ENCODE measurements around the gene UCK1. TPM values are rescaled to one million over a fixed set of nuclear protein-coding genes. Genes with fewer than 3 reads are reported as not detected.

Gene UCK1
- total and polyA plus RNA-seq, 10 of the 15 experiments (the other 5 are each of a cell fraction or from before 2014, with no cell fraction given), result 0.31 to 27.0 (median 18.7) TPM

DNA sequence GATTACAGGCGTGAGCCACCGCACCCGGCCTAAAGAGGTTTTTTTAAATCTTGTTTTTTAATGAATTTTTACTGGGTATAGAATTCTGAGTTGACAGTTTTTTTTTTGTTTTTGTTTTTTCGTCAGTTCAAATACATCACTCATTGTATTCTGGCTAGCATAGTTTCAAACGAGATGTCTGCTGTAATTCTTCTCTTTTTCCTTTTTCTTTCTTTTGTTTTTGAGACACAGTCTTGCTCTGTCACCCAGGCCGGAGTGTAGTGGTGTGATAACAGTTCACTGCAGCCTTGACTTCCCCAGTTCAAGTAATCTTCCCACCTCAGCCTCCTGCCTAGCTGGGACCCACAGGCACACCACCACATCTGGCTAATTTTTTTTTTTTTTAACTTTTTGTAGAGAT, 12.1 kb upstream of the UCK1 start:
- FAIRE-seq (no peak), DNase-seq (ENCODE audit: low read depth, low spot score) (no peak), ATAC-seq (no peak)
- ChIA-PET CTCF (no interaction called here), SMC1A (ENCODE audit: uncharacterized antibody, unreplicated experiment) (interaction anchor here (1.1 kb wide), 1 partner anchor 85 kb away, joined by 3 read pairs; no protein-coding TSS in a partner anchor), POLR2A (no interaction called here), RAD21 (ENCODE audit: unreplicated experiment) (no interaction called here)
- no peak overlapping the region for H3K4me2 ChIP-seq (ENCODE audit: control insufficient read depth, insufficient read depth)
- intact Hi-C loops (cut with micrococcal nuclease; ENCODE audit: unreplicated experiment) (no loop called here), in situ Hi-C loops (cut with MboI) (no loop called here)
- H2AFZ ChIP-seq (ENCODE audit: control insufficient read depth, low read depth, low read length), result no peak overlapping the region
- H3K4me1 ChIP-seq (ENCODE audit: control insufficient read depth, insufficient read depth, low read length), result no peaks in the 10 kb centered on the region
- TF ChIP-seq BRCA1 (IDR thresholded peaks at IDR 0.05; ENCODE audit: low read depth, low read length) (no peak), DPF2 (IDR thresholded peaks at IDR 0.05) (no peak), CBX5 (IDR thresholded peaks at IDR 0.05; ENCODE audit: low read depth) (peak; percentile 81)
- TF ChIP-seq, protein P1, sequence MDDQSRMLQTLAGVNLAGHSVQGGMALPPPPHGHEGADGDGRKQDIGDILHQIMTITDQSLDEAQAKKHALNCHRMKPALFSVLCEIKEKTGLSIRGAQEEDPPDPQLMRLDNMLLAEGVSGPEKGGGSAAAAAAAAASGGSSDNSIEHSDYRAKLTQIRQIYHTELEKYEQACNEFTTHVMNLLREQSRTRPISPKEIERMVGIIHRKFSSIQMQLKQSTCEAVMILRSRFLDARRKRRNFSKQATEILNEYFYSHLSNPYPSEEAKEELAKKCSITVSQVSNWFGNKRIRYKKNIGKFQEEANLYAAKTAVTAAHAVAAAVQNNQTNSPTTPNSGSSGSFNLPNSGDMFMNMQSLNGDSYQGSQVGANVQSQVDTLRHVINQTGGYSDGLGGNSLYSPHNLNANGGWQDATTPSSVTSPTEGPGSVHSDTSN (IDR thresholded peaks at IDR 0.05; ENCODE audit: insufficient replicate concordance, low read depth, low read length), result no peak
- TF ChIP-seq, protein P2, sequence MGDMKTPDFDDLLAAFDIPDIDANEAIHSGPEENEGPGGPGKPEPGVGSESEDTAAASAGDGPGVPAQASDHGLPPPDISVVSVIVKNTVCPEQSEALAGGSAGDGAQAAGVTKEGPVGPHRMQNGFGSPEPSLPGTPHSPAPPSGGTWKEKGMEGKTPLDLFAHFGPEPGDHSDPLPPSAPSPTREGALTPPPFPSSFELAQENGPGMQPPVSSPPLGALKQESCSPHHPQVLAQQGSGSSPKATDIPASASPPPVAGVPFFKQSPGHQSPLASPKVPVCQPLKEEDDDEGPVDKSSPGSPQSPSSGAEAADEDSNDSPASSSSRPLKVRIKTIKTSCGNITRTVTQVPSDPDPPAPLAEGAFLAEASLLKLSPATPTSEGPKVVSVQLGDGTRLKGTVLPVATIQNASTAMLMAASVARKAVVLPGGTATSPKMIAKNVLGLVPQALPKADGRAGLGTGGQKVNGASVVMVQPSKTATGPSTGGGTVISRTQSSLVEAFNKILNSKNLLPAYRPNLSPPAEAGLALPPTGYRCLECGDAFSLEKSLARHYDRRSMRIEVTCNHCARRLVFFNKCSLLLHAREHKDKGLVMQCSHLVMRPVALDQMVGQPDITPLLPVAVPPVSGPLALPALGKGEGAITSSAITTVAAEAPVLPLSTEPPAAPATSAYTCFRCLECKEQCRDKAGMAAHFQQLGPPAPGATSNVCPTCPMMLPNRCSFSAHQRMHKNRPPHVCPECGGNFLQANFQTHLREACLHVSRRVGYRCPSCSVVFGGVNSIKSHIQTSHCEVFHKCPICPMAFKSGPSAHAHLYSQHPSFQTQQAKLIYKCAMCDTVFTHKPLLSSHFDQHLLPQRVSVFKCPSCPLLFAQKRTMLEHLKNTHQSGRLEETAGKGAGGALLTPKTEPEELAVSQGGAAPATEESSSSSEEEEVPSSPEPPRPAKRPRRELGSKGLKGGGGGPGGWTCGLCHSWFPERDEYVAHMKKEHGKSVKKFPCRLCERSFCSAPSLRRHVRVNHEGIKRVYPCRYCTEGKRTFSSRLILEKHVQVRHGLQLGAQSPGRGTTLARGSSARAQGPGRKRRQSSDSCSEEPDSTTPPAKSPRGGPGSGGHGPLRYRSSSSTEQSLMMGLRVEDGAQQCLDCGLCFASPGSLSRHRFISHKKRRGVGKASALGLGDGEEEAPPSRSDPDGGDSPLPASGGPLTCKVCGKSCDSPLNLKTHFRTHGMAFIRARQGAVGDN (IDR thresholded peaks at IDR 0.05), result no peak
- no peaks in the 10 kb centered on the region for H3K36me3 ChIP-seq (ENCODE audit: control insufficient read depth in 2 of 2, insufficient read depth in 2 of 2, low read length in 1 of 2)
- no peak overlapping the region for H3K9ac ChIP-seq (ENCODE audit: control insufficient read depth, insufficient read depth, low read length)
- peaks cover 15% of the 10 kb centered on the region for H3K9me3 ChIP-seq (replicated peaks; ENCODE audit: control insufficient read depth, insufficient read depth, low read length)
- H4K20me1 ChIP-seq (ENCODE audit: control insufficient read depth, insufficient read depth), result no peaks in the 10 kb centered on the region
- whole genome bisulfite sequencing (ENCODE audit: insufficient coverage, insufficient replicate concordance, low lambda C conversion rate, missing lambda C conversion rate), result 67% methylated on average over 6 of the region's 6 CpGs
- no peak overlapping the region for H3K4me3 ChIP-seq
- H3K27me3 ChIP-seq (replicated peaks in 1 of 2; ENCODE audit: control insufficient read depth in 2 of 2, insufficient read depth in 2 of 2, low read length in 1 of 2), result peaks cover 0 to 2% of the 10 kb centered on the region in 2 experiments; a peak in 2 of 4 replicates
- H3K27ac ChIP-seq (ENCODE audit: control insufficient read depth, insufficient read depth), result no peak overlapping the region
- BruUV-seq (replicated peaks), result no TSS peak
- no peaks in the 10 kb centered on the region for H3K79me2 ChIP-seq (ENCODE audit: control insufficient read depth, insufficient read depth, low read length)
